ENCODE results near the gene ZG16B. TPM values are rescaled to one million over a fixed set of nuclear protein-coding genes. Genes with fewer than 3 reads are reported as not detected.

The ZG16B gene
- total RNA-seq, 1 donor from 2014 or later = not detected

- TF ChIP-seq CTCF (IDR thresholded peaks at IDR 0.05) (no peak), EZH2 (IDR thresholded peaks at IDR 0.05) (no peak), EZH2phosphoT487 (IDR thresholded peaks at IDR 0.05) (no peak)
- H3K9me3 ChIP-seq (ENCODE audit: low read depth) = no peaks in the 10 kb centered on the region
- Mint-ChIP-seq H3K27ac (no peak overlapping the region), H3K9me3 (no peaks in the 10 kb centered on the region), H3K27me3 (ENCODE audit: insufficient read depth, low read depth) (peaks cover 17% of the 10 kb centered on the region), H3K4me3 (no peak overlapping the region), H3K36me3 (no peaks in the 10 kb centered on the region), H3K4me1 (peaks cover 15% of the 10 kb centered on the region)
- no peak overlapping the region for H3K4me2 ChIP-seq
- no peak overlapping the region for H3K27ac ChIP-seq
- no peaks in the 10 kb centered on the region for H3K79me2 ChIP-seq (ENCODE audit: low read depth)
- H3K4me3 ChIP-seq = no peak overlapping the region
- no peaks in the 10 kb centered on the region for H3K36me3 ChIP-seq
- H3K4me1 ChIP-seq = no peaks in the 10 kb centered on the region
- no peak for DNase-seq (ENCODE audit: low spot score)
- H3K27me3 ChIP-seq = peaks cover 6% of the 10 kb centered on the region
- H3K9ac ChIP-seq = no peak overlapping the region
- H4K20me1 ChIP-seq (ENCODE audit: low read depth) = no peaks in the 10 kb centered on the region
- no peaks in the 10 kb centered on the region for H3F3A ChIP-seq (ENCODE audit: low read depth)
- H2AFZ ChIP-seq (replicated peaks) = no peak overlapping the region
These were observed 4.9 kb downstream of the ZG16B start for GRCh38 chr16:2834968-2835367.

- Mint-ChIP-seq H3K27ac (no peak overlapping the region), H3K36me3 (no peaks in the 10 kb centered on the region), H3K4me1 (peaks cover 15% of the 10 kb centered on the region), H3K27me3 (ENCODE audit: insufficient read depth, low read depth) (peaks cover 17% of the 10 kb centered on the region), H3K4me3 (no peak overlapping the region), H3K9me3 (no peaks in the 10 kb centered on the region)
- no peak overlapping the region for H2AFZ ChIP-seq (replicated peaks)
- peaks cover 6% of the 10 kb centered on the region for H3K27me3 ChIP-seq
- H3K36me3 ChIP-seq = no peaks in the 10 kb centered on the region
- H3K9ac ChIP-seq = no peak overlapping the region
- no peak overlapping the region for H3K4me2 ChIP-seq
- DNase-seq (ENCODE audit: low spot score) = no peak
- no peaks in the 10 kb centered on the region for H4K20me1 ChIP-seq (ENCODE audit: low read depth)
- TF ChIP-seq CTCF (IDR thresholded peaks at IDR 0.05) (no peak), EZH2phosphoT487 (IDR thresholded peaks at IDR 0.05) (no peak), EZH2 (IDR thresholded peaks at IDR 0.05) (no peak)
- H3K4me3 ChIP-seq = no peak overlapping the region
- no peaks in the 10 kb centered on the region for H3K79me2 ChIP-seq (ENCODE audit: low read depth)
- H3K9me3 ChIP-seq (ENCODE audit: low read depth) = no peaks in the 10 kb centered on the region
- H3K4me1 ChIP-seq = no peaks in the 10 kb centered on the region
- no peak overlapping the region for H3K27ac ChIP-seq
- no peaks in the 10 kb centered on the region for H3F3A ChIP-seq (ENCODE audit: low read depth)
These were observed 5.8 kb downstream of the ZG16B start for GRCh38 chr16:2835638-2836493.

GRCh38 chr16:2836646-2837508 lies 6.8 kb downstream of the ZG16B start:
- no peak for DNase-seq (ENCODE audit: low spot score)
- no peak for TF ChIP-seq CTCF (IDR thresholded peaks at IDR 0.05)
- TF ChIP-seq EZH2phosphoT487 (IDR thresholded peaks at IDR 0.05) = no peak
- TF ChIP-seq EZH2 (IDR thresholded peaks at IDR 0.05) = no peak

More at GRCh38 chr16:2836646-2837508, 6.8 kb downstream of the ZG16B start:
- no peak overlapping the region for H3K4me2 ChIP-seq
- Mint-ChIP-seq H3K4me1 (peaks cover 15% of the 10 kb centered on the region), H3K27ac (peak overlapping the region; percentile 12), H3K27me3 (ENCODE audit: insufficient read depth, low read depth) (peaks cover 17% of the 10 kb centered on the region), H3K36me3 (no peaks in the 10 kb centered on the region), H3K9me3 (no peaks in the 10 kb centered on the region), H3K4me3 (peak overlapping the region; percentile 28)
- no peaks in the 10 kb centered on the region for H3K36me3 ChIP-seq
- no peaks in the 10 kb centered on the region for H3F3A ChIP-seq (ENCODE audit: low read depth)
- H2AFZ ChIP-seq (replicated peaks) = no peak overlapping the region
- peaks cover 6% of the 10 kb centered on the region for H3K27me3 ChIP-seq
- H3K9me3 ChIP-seq (ENCODE audit: low read depth) = no peaks in the 10 kb centered on the region
- no peak overlapping the region for H3K9ac ChIP-seq
- no peaks in the 10 kb centered on the region for H3K4me1 ChIP-seq
- no peak overlapping the region for H3K27ac ChIP-seq
- no peaks in the 10 kb centered on the region for H3K79me2 ChIP-seq (ENCODE audit: low read depth)
- H4K20me1 ChIP-seq (ENCODE audit: low read depth) = no peaks in the 10 kb centered on the region
- H3K4me3 ChIP-seq = no peak overlapping the region
